SK-N-MC (cell line): ENCODE results near the gene CCDC3.
"Not testable (repeated sequence)": the region's sequence is repeated elsewhere in the genome, so short reads cannot be mapped to it uniquely, and the experiment has no call there.

Source experiments
- EZH2 ChIP-seq: fragments of 200-600 bp; sonication (generic); IDR thresholded peaks from one replicate; pipeline ENCODE4 v1.6.1; 2017; ENCODE audit warnings: antibody characterized with exemption
- FOXP2 ChIP-seq: optimal IDR thresholded peaks from 2 replicates; pipeline ENCODE3; 2011; ENCODE audit warnings: mild to moderate bottlenecking, moderate library complexity; ENCODE audit not compliant: insufficient read depth; ENCODE audit errors: extremely low read length, control extremely low read depth
- POLR2AphosphoS5 ChIP-seq: IDR thresholded peaks from 2 replicates; pipeline ENCODE4 v1.6.1; 2012; ENCODE audit warnings: mild to moderate bottlenecking, low read depth, low read length, borderline replicate concordance

DNA sequence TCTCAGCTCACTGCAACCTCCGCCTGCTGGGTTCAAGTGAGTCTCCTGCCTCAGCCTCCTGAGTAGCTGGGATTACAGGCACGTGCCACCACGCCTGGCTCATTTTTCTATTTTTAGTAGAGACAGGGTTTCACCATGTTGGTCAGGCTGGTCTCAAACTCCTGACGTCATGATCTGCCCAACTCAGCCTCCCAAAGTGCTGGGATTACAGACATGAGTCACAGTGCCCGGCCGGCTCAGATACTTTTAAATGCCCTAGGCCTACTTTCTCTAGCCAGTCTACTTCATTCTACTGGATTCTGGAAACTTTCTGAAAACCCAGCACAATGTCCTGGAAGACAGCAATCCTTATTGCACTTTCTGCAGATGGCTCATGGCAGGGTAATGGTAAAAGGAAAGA is 136.0 kb downstream of the CCDC3 start:
- not testable (repeated sequence) for TF ChIP-seq EZH2, POLR2AphosphoS5, FOXP2
